OCI-LY7 (cell line): ENCODE results near the gene TUBB1. TPM values are rescaled to one million over a fixed set of nuclear protein-coding genes. Genes with fewer than 3 reads are reported as not detected.
A peak's percentile ranks its signal among the peaks of the same experiment; 100 is the strongest.

Source experiments
- BruUV-seq: library from RNA; stranded (reverse); fragments of 400-500 nt; replicated peaks from 2 replicates; lab custom pipeline; 2021; lab: Mats Ljungman, UMichigan
- CTCF ChIA-PET: fragments of 300-600 bp; sonication (Branson Sonifier 250); formaldehyde crosslinking; loops from one replicate; lab custom pipeline; 2022; ENCODE audit warnings: antibody characterized with exemption; ENCODE audit not compliant: unreplicated experiment; lab: Charles Lee
- POLR2A ChIA-PET: fragments of 300-600 bp; sonication (Branson Sonifier 250); formaldehyde crosslinking; loops from one replicate; lab custom pipeline; 2022; ENCODE audit warnings: antibody characterized with exemption; lab: Charles Lee
- DNase-seq: peaks from one replicate; pipeline ENCODE4 v3.0.0-alpha.2; 2015; ENCODE audit warnings: low spot score
- H2AFZ ChIP-seq: fragments of 200-600 bp; sonication (generic), shearing (Covaris generic); 2 replicates; pipeline ENCODE4 v1.6.1; 2014; ENCODE audit warnings: mild to moderate bottlenecking, antibody characterized with exemption, low read length, moderate library complexity
- H3K27ac ChIP-seq: fragments of 200-600 bp; sonication (generic); 2 replicates; pipeline ENCODE4 v1.5.1; 2014; ENCODE audit warnings: mixed run types, low read depth, mild to moderate bottlenecking, moderate library complexity, low read length, inconsistent platforms; ENCODE audit not compliant: poor library complexity, severe bottlenecking
- H3K36me3 ChIP-seq: fragments of 200-600 bp; sonication (generic); 2 replicates; pipeline ENCODE4 v1.6.1; 2014; ENCODE audit warnings: mild to moderate bottlenecking, antibody characterized with exemption, low read length, moderate library complexity, mixed read lengths; ENCODE audit not compliant: insufficient read depth
- H3K4me1 ChIP-seq: fragments of 200-600 bp; sonication (generic); 2 replicates; pipeline ENCODE4 v1.5.1; 2014; ENCODE audit warnings: mild to moderate bottlenecking, low read length; ENCODE audit not compliant: insufficient read depth, poor library complexity, severe bottlenecking
- H3K4me2 ChIP-seq: fragments of 200-600 bp; sonication (generic); 2 replicates; pipeline ENCODE4 v1.6.1; 2014; ENCODE audit warnings: mild to moderate bottlenecking, low read length
- H3K4me3 ChIP-seq: fragments of 200-600 bp; sonication (generic); 2 replicates; pipeline ENCODE4 v1.5.1; 2014; ENCODE audit warnings: mild to moderate bottlenecking, low read depth, low read length; ENCODE audit not compliant: poor library complexity, severe bottlenecking
- H3K79me2 ChIP-seq: fragments of 200-600 bp; sonication (generic); 2 replicates; pipeline ENCODE4 v1.6.1; 2016; ENCODE audit warnings: low read depth, mild to moderate bottlenecking, low read length, moderate library complexity, mixed read lengths; ENCODE audit not compliant: insufficient read depth
- H3K9me2 ChIP-seq: fragments of 200-600 bp; sonication (generic); 2 replicates; pipeline ENCODE4 v1.6.1; 2016; ENCODE audit warnings: mild to moderate bottlenecking, low read length, mixed read lengths; ENCODE audit not compliant: insufficient read depth
- H3K9me3 ChIP-seq: fragments of 200-600 bp; sonication (generic); 2 replicates; pipeline ENCODE4 v1.6.1; 2014; ENCODE audit warnings: mild to moderate bottlenecking, mixed run types, low read length, mixed read lengths
- H4K20me1 ChIP-seq: fragments of 200-600 bp; sonication (generic); 2 replicates; pipeline ENCODE4 v1.6.1; 2014; ENCODE audit warnings: mild to moderate bottlenecking, antibody characterized with exemption, low read length, moderate library complexity, mixed read lengths; ENCODE audit not compliant: insufficient read depth
- EZH2phosphoT487 ChIP-seq: fragments of 200-600 bp; sonication (generic); IDR thresholded peaks from 2 replicates; pipeline ENCODE4 v1.6.1; 2018; ENCODE audit warnings: low read depth, borderline replicate concordance, mild to moderate bottlenecking, mixed run types, antibody characterized with exemption, low read length, moderate library complexity, mixed read lengths
- intact Hi-C: fragments of 100-400 bp; cut with micrococcal nuclease; formaldehyde crosslinking; loops from one replicate; pipeline ENCODE4 v1.10.0; 2022; ENCODE audit not compliant: unreplicated experiment
- total RNA-seq, 2 experiments: library from RNA; depleted of rRNA in 1 of 2; stranded (reverse); fragments of >200 nt in 1 of 2; shearing (Covaris generic) in 1 of 2; gene quantifications; 2 replicates each; pipeline ENCODE4 v1.2.3, GENCODE V29; 2014 to 2022
- TF ChIP-seq, protein P1 (sequence below): fragments of 200-600 bp; sonication (generic); conservative IDR thresholded peaks from 2 replicates; pipeline ENCODE4 v1.5.1; 2014; ENCODE audit warnings: mild to moderate bottlenecking, antibody characterized with exemption, low read length, moderate library complexity, mixed read lengths

The TUBB1 gene
- total RNA-seq, 2 experiments from 2014 or later: 0.11 TPM; not detected in 1

DNA sequence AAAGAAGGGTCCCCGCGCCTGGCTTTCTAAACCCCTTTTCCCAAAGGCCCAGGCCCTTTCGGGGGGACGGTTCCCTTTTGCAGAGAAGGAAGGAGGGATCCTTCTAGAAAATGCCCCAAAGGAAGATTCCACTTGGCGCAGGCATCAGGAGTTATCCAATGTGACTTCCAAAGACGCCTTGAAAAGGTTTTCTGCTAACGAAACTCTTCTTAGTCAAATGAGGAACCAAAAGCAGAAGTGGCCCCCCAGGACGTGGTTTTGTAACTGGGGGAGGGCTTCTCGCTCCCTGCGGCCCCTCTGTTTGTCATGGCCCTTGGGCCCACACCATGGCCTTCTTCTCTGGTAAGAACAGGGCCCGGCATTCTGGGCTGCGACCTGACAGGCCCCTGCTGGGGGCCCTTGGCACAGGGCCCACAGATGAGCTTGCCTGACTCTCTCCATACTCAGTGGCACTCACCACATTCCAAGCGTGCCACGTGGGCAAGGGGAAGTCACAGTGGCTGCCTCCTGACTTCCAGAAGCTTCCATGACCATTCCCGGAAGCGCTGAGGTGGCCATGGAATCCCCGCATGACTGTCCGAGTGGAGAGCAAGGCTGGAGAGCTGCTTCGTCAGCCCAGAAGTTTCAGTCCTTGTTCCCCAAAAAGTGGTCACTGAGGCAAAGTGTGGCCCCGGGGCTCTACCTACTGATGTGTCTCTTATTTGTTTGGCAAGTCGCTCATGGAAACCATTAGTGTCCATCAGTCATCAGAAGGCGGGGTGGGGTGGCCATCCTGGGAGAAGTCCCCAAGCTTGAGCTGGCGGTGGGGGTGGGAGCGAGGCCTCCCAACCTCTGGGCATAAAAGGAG, 11.3 kb upstream of the TUBB1 start:
- CTCF ChIA-PET: interaction anchor here (0.6 to 0.8 kb wide), 2 partner anchors 12 to 16 kb away, joined by 3 read pairs; partner anchors contain the start of gene TUBB1
- Histone ChIP-seq H3K4me1 (peaks cover 70% of the 10 kb centered on the region), H3K9me3 (no peaks in the 10 kb centered on the region), H3K27ac (peak overlapping the region; percentile 85), H3K79me2 (peaks cover 19% of the 10 kb centered on the region; the same call in 1 of the 2 replicates), H3K9me2 (no peaks in the 10 kb centered on the region), H2AFZ (peak overlapping the region; percentile 50; the same call in 1 of the 2 replicates), H4K20me1 (no peaks in the 10 kb centered on the region), H3K4me3 (peak overlapping the region; percentile 74), H3K36me3 (peaks cover 13% of the 10 kb centered on the region; the same call in 1 of the 2 replicates), H3K4me2 (peak overlapping the region; percentile 94)
- intact Hi-C loops: loop anchor here (1.0 to 10.0 kb wide), 4 partner anchors 24 to 355 kb away; partner anchors contain the start of genes ATP5F1E and ZNF831
- peak; percentile 88 for DNase-seq
- BruUV-seq: TSS peak; percentile 65
- TF ChIP-seq EZH2phosphoT487: no peak
- TF ChIP-seq, protein P1, sequence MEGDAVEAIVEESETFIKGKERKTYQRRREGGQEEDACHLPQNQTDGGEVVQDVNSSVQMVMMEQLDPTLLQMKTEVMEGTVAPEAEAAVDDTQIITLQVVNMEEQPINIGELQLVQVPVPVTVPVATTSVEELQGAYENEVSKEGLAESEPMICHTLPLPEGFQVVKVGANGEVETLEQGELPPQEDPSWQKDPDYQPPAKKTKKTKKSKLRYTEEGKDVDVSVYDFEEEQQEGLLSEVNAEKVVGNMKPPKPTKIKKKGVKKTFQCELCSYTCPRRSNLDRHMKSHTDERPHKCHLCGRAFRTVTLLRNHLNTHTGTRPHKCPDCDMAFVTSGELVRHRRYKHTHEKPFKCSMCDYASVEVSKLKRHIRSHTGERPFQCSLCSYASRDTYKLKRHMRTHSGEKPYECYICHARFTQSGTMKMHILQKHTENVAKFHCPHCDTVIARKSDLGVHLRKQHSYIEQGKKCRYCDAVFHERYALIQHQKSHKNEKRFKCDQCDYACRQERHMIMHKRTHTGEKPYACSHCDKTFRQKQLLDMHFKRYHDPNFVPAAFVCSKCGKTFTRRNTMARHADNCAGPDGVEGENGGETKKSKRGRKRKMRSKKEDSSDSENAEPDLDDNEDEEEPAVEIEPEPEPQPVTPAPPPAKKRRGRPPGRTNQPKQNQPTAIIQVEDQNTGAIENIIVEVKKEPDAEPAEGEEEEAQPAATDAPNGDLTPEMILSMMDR: no peak
- POLR2A ChIA-PET: interaction anchor here (0.6 to 1.9 kb wide), 4 partner anchors 14 to 102 kb away, joined by 3 to 13 read pairs (median 6); partner anchors contain the start of gene ATP5F1E

DNA sequence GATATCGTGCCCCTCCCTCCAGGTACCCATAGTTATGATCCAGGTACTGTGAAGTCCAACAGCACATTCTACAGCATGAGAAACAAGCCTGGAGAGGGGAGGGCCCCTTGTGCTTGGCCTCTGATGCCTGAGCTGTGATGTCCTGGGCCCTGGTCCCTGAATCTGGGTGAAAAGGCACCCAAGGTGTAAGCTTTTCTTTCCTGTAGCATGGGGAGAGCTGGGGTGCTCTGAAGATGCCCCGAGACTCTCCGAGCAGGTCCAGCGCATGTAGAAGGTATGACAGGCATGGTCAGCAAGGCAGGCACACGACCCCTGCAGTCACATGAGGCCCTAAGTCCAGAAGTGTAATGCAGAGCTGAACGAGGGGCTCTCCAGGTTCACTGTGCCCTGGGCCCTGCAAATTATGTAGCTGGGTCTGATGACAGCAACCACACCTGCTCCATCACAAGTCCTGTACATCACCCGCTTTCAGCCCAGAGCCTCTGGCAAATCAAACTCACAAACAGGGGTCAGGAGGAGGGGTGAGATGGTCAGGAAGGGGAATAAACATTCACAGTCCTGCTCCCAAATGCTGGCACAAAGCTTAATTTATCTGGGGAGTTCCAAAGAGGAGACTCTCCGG, 10.4 kb upstream of the TUBB1 start:
- peaks cover 64% of the 10 kb centered on the region for H3K4me1 ChIP-seq
- peaks cover 4% of the 10 kb centered on the region; the same call in 1 of the 2 replicates for H3K36me3 ChIP-seq
- no peaks in the 10 kb centered on the region for H4K20me1 ChIP-seq
- H3K9me3 ChIP-seq: no peaks in the 10 kb centered on the region
- peak overlapping the region; percentile 94 for H3K4me2 ChIP-seq
- DNase-seq: peak; percentile 26
- POLR2A ChIA-PET: interaction anchor here (1.1 to 1.9 kb wide), 5 partner anchors 8 to 103 kb away, joined by 3 to 13 read pairs (median 5); partner anchors contain the start of gene ATP5F1E
- no TSS peak for BruUV-seq
- H3K79me2 ChIP-seq: peaks cover 16% of the 10 kb centered on the region; the same call in 1 of the 2 replicates
- H3K27ac ChIP-seq: peak overlapping the region; percentile 85
- intact Hi-C loops: loop anchor here (10.0 kb wide), 1 partner anchor 156 kb away; the partner anchor contains the start of gene ZNF831
- H2AFZ ChIP-seq: peak overlapping the region; percentile 50; the same call in 1 of the 2 replicates
- TF ChIP-seq, protein P1: no peak
- no peak for TF ChIP-seq EZH2phosphoT487
- H3K4me3 ChIP-seq: no peak overlapping the region
- CTCF ChIA-PET: interaction anchor here (0.6 to 0.8 kb wide), 3 partner anchors 11 to 23 kb away, joined by 3 read pairs; partner anchors contain the start of genes ATP5F1E and TUBB1
- no peaks in the 10 kb centered on the region for H3K9me2 ChIP-seq
